ENCODE measurements around the gene LIN37.

Gene LIN37

GRCh38 chr19:35755131-35755549, 6.8 kb downstream of the LIN37 start:
- no peak for DNase-seq (ENCODE audit: low spot score)
- Histone ChIP-seq H3K4me3 (peak overlapping the region; percentile 79), H3K27ac (peak overlapping the region; percentile 100)
- TF ChIP-seq, protein P1, sequence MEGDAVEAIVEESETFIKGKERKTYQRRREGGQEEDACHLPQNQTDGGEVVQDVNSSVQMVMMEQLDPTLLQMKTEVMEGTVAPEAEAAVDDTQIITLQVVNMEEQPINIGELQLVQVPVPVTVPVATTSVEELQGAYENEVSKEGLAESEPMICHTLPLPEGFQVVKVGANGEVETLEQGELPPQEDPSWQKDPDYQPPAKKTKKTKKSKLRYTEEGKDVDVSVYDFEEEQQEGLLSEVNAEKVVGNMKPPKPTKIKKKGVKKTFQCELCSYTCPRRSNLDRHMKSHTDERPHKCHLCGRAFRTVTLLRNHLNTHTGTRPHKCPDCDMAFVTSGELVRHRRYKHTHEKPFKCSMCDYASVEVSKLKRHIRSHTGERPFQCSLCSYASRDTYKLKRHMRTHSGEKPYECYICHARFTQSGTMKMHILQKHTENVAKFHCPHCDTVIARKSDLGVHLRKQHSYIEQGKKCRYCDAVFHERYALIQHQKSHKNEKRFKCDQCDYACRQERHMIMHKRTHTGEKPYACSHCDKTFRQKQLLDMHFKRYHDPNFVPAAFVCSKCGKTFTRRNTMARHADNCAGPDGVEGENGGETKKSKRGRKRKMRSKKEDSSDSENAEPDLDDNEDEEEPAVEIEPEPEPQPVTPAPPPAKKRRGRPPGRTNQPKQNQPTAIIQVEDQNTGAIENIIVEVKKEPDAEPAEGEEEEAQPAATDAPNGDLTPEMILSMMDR (IDR thresholded peaks at IDR 0.05): no peak

- TF ChIP-seq, protein P1 (IDR thresholded peaks at IDR 0.05): no peak
- peak; percentile 98 for DNase-seq (ENCODE audit: low spot score)
- peak overlapping the region; percentile 79 for H3K4me3 ChIP-seq
Observed at GRCh38 chr19:35755550-35756376, 7.4 kb downstream of the LIN37 start.

GRCh38 chr19:35756377-35757230, 8.2 kb downstream of the LIN37 start, which contains the start of gene HSPB6:
Gene HSPB6, minus strand, starts transcription at chr19:35757029. Its CDS starts 21 bp downstream, at chr19:35757008.
- H3K4me3 ChIP-seq: peak within 1 kb of the TSS; percentile 79
- peak; percentile 91 for DNase-seq (ENCODE audit: low spot score)

More at GRCh38 chr19:35755550-35756376, 7.4 kb downstream of the LIN37 start:
- peak overlapping the region; percentile 100 for H3K27ac ChIP-seq

DNA sequence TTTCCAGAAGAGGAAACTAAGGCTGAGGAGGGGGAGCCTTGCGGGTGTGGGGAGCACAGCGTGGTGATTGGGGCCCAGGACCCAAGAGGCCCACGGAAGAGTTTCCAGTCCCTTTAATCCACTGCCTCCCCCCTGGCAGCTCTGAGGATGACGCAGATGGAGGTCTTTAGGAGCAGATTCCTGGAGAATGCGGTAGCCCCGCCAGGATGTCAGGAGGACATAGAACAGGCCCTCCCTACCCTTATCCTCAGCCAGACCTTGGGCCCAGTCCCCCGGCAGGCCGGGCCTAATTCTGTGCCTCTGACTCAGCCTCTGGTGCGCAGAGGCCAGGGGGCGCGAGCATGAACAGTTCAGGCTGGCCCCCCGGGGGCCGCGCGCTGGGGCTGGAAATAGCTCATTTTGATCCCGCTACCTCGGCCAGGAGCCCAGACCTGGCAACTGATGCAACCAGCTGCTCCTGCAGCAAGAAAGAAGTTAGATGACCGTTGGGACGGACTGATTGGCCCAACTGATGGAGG, 8.9 kb downstream of the LIN37 start:
- H3K27ac ChIP-seq: peak overlapping the region; percentile 100
- peak overlapping the region; percentile 79 for H3K4me3 ChIP-seq
- TF ChIP-seq, protein P1 (IDR thresholded peaks at IDR 0.05): no peak
- DNase-seq (ENCODE audit: low spot score): peak; percentile 99

More at GRCh38 chr19:35756377-35757230, 8.2 kb downstream of the LIN37 start, which contains the start of gene HSPB6:
- TF ChIP-seq, protein P1 (IDR thresholded peaks at IDR 0.05): no peak
- peak within 1 kb of the TSS; percentile 100 for H3K27ac ChIP-seq

- DNase-seq (ENCODE audit: low spot score): peak; percentile 100
- Histone ChIP-seq H3K27ac (peak within 1 kb of the TSS; percentile 100), H3K4me3 (peak within 1 kb of the TSS; percentile 79)
- TF ChIP-seq, protein P1 (IDR thresholded peaks at IDR 0.05): no peak
Observed at GRCh38 chr19:35757749-35758608, 9.6 kb downstream of the LIN37 start, which contains the start of gene PROSER3. Gene PROSER3, plus strand, starts transcription at chr19:35758176. Its CDS starts 40 bp downstream, at chr19:35758216.

DNA sequence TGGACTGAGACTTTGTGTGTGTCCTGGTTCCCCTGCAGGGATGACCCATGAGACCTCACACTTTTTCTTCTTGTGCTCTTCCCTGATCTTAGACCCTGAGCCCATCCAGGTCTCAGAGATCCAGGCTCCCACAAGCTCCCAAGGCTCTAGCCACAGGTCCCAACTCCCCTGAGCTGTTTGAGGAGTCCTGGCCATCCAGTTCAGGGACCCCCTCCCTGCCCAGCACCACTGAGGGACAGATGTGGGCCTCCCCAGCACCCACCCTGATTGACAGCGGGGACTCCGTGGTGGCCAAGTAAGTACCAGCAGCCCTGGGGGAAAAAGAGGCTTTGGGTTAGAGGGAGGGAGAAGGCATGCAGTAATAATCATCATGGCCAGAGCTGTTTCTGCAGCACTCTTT, 11.3 kb downstream of the LIN37 start:
- DNase-seq (ENCODE audit: low spot score): no peak
- TF ChIP-seq, protein P1 (IDR thresholded peaks at IDR 0.05): no peak
- H3K4me3 ChIP-seq: no peak overlapping the region
- H3K27ac ChIP-seq: no peak overlapping the region
